Activated CD4-positive, alpha-beta memory T cell treated with anti-CD3 and anti-CD28 coated beads, Interleukin-2, amount 10 ng/mL, durations not matched to agents 7 days and 5 days (primary cell): ENCODE measurements around the gene SLC12A5. TPM values are rescaled to one million over a fixed set of nuclear protein-coding genes. Genes with fewer than 3 reads are reported as not detected.
A peak's percentile ranks its signal among the peaks of the same experiment; 100 is the strongest.

Source experiments
- CTCF ChIA-PET: fragments of 350-600 bp; sonication (Branson Sonifier 250); formaldehyde crosslinking; loops from one replicate; lab custom pipeline; 2021; ENCODE audit warnings: antibody characterized with exemption, inconsistent platforms; lab: Charles Lee
- POLR2A ChIA-PET: fragments of 350-600 bp; sonication (Branson Sonifier 250); formaldehyde crosslinking; loops from one replicate; lab custom pipeline; 2021; ENCODE audit warnings: antibody characterized with exemption; lab: Charles Lee
- DNase-seq: peaks from one replicate; pipeline ENCODE4 v3.0.0-alpha.2; 2020
- H3K27ac Mint-ChIP-seq: one replicate; pipeline ENCODE4 v1.8.0; 2021; ENCODE audit warnings: mild to moderate bottlenecking, mixed read lengths
- H3K27me3 Mint-ChIP-seq: one replicate; pipeline ENCODE4 v1.8.0; 2021; ENCODE audit warnings: mixed read lengths
- H3K36me3 Mint-ChIP-seq: one replicate; pipeline ENCODE4 v1.8.0; 2021; ENCODE audit warnings: low read depth, mixed read lengths
- H3K4me1 Mint-ChIP-seq: one replicate; pipeline ENCODE4 v1.8.0; 2021; ENCODE audit warnings: mixed read lengths
- H3K4me3 Mint-ChIP-seq: one replicate; pipeline ENCODE4 v1.8.0; 2021; ENCODE audit warnings: mild to moderate bottlenecking, mixed read lengths
- H3K9me3 Mint-ChIP-seq: one replicate; pipeline ENCODE4 v1.8.0; 2021; ENCODE audit warnings: mixed read lengths
- total RNA-seq, 2 experiments: library from RNA; stranded (reverse); gene quantifications; one replicate each; pipeline ENCODE4 v1.2.3, GENCODE V29; 2021

Gene SLC12A5
- total RNA-seq, 2 experiments from 2014 or later = 0.53 TPM; not detected in 1

DNA sequence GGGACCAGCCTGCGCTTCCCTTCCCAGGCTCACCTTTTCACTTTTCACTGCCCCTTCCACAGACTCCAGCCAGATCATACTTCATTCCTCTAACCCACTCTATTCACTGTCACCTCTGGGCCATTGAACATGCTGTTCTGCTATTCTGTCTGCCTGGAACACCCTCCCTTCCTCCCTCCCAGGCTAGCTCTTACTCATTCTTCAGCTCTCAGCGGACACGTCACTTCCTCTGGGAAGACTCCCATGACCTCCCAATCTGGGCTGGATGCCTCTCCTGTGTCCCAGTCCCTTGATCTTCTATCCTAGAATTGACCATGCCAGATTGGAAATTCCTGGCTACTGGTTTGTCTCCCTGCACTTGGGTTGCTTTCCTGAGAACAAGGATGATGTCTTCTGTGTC is 5.0 kb downstream of the SLC12A5 start:
- ChIA-PET CTCF (interaction anchor here (3.2 kb wide), 1 partner anchor 11 kb away, joined by 17 read pairs; no protein-coding TSS in a partner anchor), POLR2A (no interaction called here)
- Mint-ChIP-seq H3K4me1 (no peaks in the 10 kb centered on the region), H3K27ac (no peak overlapping the region), H3K4me3 (no peak overlapping the region), H3K9me3 (no peaks in the 10 kb centered on the region), H3K36me3 (no peaks in the 10 kb centered on the region), H3K27me3 (peaks cover 54% of the 10 kb centered on the region)
- DNase-seq = no peak

- ChIA-PET POLR2A (no interaction called here), CTCF (no interaction called here)
- H3K27ac Mint-ChIP-seq = no peak overlapping the region
- H3K4me3 Mint-ChIP-seq = no peak overlapping the region
- H3K36me3 Mint-ChIP-seq = no peaks in the 10 kb centered on the region
- no peaks in the 10 kb centered on the region for H3K9me3 Mint-ChIP-seq
- DNase-seq = no peak
- H3K4me1 Mint-ChIP-seq = no peaks in the 10 kb centered on the region
- H3K27me3 Mint-ChIP-seq = peaks cover 45% of the 10 kb centered on the region
These were observed 6.2 kb downstream of the SLC12A5 start for GRCh38 chr20:46035253-46035652.

DNA sequence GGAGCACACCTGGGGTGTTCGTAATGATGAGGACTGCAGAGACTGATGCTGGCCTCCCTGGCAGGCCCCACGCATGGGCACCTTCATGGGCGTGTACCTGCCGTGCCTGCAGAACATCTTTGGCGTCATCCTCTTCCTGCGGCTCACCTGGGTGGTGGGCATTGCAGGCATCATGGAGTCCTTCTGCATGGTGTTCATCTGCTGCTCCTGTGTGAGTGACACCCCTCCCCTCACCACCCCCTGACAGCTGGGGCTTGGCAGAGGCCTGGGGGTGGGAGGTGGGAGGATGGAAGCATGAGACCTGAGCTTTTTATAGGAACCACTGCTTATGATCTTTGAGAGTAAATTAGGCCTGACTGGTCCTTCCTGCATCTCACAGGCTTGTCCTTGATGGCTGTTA is 6.7 kb downstream of the SLC12A5 start:
- Mint-ChIP-seq H3K4me3 (no peak overlapping the region), H3K27ac (no peak overlapping the region), H3K36me3 (no peaks in the 10 kb centered on the region), H3K4me1 (no peaks in the 10 kb centered on the region), H3K27me3 (peaks cover 42% of the 10 kb centered on the region), H3K9me3 (no peaks in the 10 kb centered on the region)
- CTCF ChIA-PET = no interaction called here
- DNase-seq = no peak
- POLR2A ChIA-PET = no interaction called here

- ChIA-PET CTCF (interaction anchor here (2.5 kb wide), 1 partner anchor 14 kb away, joined by 6 read pairs; no protein-coding TSS in a partner anchor), POLR2A (no interaction called here)
- Mint-ChIP-seq H3K27ac (no peak overlapping the region), H3K27me3 (peaks cover 38% of the 10 kb centered on the region), H3K4me1 (no peaks in the 10 kb centered on the region), H3K9me3 (no peaks in the 10 kb centered on the region), H3K36me3 (no peaks in the 10 kb centered on the region), H3K4me3 (no peak overlapping the region)
- no peak for DNase-seq
These were observed 7.4 kb downstream of the SLC12A5 start for GRCh38 chr20:46036370-46036769.

GRCh38 chr20:46037036-46037435 is 8.0 kb downstream of the SLC12A5 start:
- Mint-ChIP-seq H3K4me1 (no peaks in the 10 kb centered on the region), H3K27me3 (peaks cover 37% of the 10 kb centered on the region), H3K27ac (no peak overlapping the region), H3K9me3 (no peaks in the 10 kb centered on the region), H3K4me3 (no peak overlapping the region), H3K36me3 (no peaks in the 10 kb centered on the region)
- ChIA-PET CTCF (interaction anchor here (2.5 kb wide), 1 partner anchor 14 kb away, joined by 6 read pairs; no protein-coding TSS in a partner anchor), POLR2A (no interaction called here)
- DNase-seq = no peak

DNA sequence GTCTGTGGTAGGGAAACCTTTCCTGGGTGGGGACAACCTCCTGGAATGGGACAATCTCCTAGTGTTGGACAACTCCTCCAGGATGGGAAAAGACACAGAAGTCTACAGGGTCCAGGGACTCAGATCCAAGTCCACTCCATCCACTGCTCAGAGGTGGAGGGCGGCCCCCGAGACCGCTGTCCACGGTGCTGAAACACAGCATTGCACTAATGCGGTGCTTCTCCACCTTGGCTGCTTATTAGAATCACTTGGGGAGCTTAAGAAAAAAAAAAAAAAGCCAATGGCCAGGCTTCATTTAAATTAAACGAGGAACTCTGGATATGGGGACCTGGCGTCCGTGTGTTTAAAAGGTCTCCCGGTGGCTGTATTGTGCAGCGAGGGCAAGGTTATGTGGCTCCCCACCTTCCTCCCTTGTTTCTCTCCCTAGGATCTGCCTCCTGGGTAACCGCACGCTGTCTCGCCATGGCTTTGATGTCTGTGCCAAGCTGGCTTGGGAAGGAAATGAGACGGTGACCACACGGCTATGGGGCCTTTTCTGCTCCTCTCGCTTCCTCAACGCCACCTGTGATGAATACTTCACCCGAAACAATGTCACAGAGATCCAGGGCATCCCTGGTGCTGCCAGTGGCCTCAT is 12.0 kb downstream of the SLC12A5 start:
- Mint-ChIP-seq H3K27me3 (peaks cover 14% of the 10 kb centered on the region), H3K27ac (no peak overlapping the region), H3K4me3 (no peak overlapping the region), H3K36me3 (no peaks in the 10 kb centered on the region), H3K4me1 (no peaks in the 10 kb centered on the region), H3K9me3 (no peaks in the 10 kb centered on the region)
- POLR2A ChIA-PET = no interaction called here
- CTCF ChIA-PET = interaction anchor here (0.6 kb wide), 1 partner anchor 1053 kb away, joined by 3 read pairs; no protein-coding TSS in a partner anchor
- peak; percentile 61 for DNase-seq

DNA sequence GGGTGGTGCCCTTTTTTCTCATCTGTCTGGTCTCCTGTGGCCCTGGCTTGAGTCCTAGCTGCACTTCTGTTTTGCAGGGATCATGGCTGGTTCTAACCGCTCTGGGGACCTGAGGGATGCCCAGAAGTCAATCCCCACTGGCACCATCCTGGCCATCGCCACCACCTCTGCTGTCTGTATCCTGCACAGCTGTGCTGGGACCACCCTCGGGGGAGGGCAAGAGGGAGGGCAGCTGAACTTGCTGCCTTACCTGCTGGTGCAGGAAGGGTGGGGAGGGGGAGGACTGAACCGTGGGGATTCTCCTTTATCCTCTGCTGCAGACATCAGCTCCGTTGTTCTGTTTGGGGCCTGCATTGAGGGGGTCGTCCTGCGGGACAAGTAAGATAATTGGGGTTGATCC is 14.5 kb downstream of the SLC12A5 start:
- peaks cover 12% of the 10 kb centered on the region for H3K27me3 Mint-ChIP-seq
- ChIA-PET CTCF (no interaction called here), POLR2A (no interaction called here)
- no peak overlapping the region for H3K27ac Mint-ChIP-seq
- H3K36me3 Mint-ChIP-seq = no peaks in the 10 kb centered on the region
- no peaks in the 10 kb centered on the region for H3K9me3 Mint-ChIP-seq
- no peak for DNase-seq
- H3K4me3 Mint-ChIP-seq = no peak overlapping the region
- no peaks in the 10 kb centered on the region for H3K4me1 Mint-ChIP-seq

GRCh38 chr20:46044896-46045295 is 15.9 kb downstream of the SLC12A5 start:
- Mint-ChIP-seq H3K9me3 (no peaks in the 10 kb centered on the region), H3K4me1 (no peaks in the 10 kb centered on the region), H3K36me3 (no peaks in the 10 kb centered on the region), H3K27ac (no peak overlapping the region), H3K4me3 (no peak overlapping the region), H3K27me3 (peaks cover 14% of the 10 kb centered on the region)
- POLR2A ChIA-PET = no interaction called here
- DNase-seq = no peak
- CTCF ChIA-PET = no interaction called here

- H3K9me3 Mint-ChIP-seq = no peaks in the 10 kb centered on the region
- no peak overlapping the region for H3K27ac Mint-ChIP-seq
- H3K4me1 Mint-ChIP-seq = no peaks in the 10 kb centered on the region
- no peak for DNase-seq
- no peak overlapping the region for H3K4me3 Mint-ChIP-seq
- no peaks in the 10 kb centered on the region for H3K36me3 Mint-ChIP-seq
- CTCF ChIA-PET = no interaction called here
- POLR2A ChIA-PET = no interaction called here
- peaks cover 11% of the 10 kb centered on the region for H3K27me3 Mint-ChIP-seq
These were observed 17.7 kb downstream of the SLC12A5 start for GRCh38 chr20:46046588-46047310.

DNA sequence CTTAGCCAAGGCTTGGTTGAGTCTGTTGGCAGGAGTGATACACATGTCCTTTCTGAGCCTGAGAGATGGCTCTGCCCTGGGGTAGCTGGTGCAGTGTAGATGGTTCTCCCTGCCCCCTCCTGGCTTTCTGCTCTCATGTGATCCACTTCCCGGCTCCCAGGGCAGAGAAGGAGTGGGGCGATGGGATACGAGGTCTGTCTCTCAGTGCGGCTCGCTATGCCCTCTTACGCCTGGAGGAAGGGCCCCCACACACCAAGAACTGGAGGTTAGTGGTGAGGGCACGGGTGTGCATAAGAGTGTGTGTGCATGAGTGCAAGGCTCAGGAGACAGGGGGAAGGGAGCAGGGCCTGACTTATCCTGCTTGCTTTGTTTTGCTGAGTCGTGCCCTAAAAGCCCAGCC is 18.8 kb downstream of the SLC12A5 start:
- CTCF ChIA-PET = no interaction called here
- DNase-seq = no peak
- Mint-ChIP-seq H3K4me1 (no peaks in the 10 kb centered on the region), H3K27me3 (peaks cover 9% of the 10 kb centered on the region), H3K36me3 (no peaks in the 10 kb centered on the region), H3K9me3 (no peaks in the 10 kb centered on the region), H3K4me3 (no peak overlapping the region), H3K27ac (no peak overlapping the region)
- POLR2A ChIA-PET = no interaction called here

GRCh38 chr20:46049190-46049589 is 20.2 kb downstream of the SLC12A5 start:
- DNase-seq = no peak
- H3K36me3 Mint-ChIP-seq = no peaks in the 10 kb centered on the region
- no peaks in the 10 kb centered on the region for H3K9me3 Mint-ChIP-seq
- no peak overlapping the region for H3K27ac Mint-ChIP-seq
- ChIA-PET CTCF (no interaction called here), POLR2A (no interaction called here)
- no peaks in the 10 kb centered on the region for H3K4me1 Mint-ChIP-seq
- H3K27me3 Mint-ChIP-seq = peaks cover 6% of the 10 kb centered on the region
- H3K4me3 Mint-ChIP-seq = no peak overlapping the region

GRCh38 chr20:46049815-46050214 is 20.8 kb downstream of the SLC12A5 start:
- DNase-seq = no peak
- Mint-ChIP-seq H3K4me1 (no peaks in the 10 kb centered on the region), H3K9me3 (no peaks in the 10 kb centered on the region), H3K27ac (no peak overlapping the region), H3K4me3 (no peak overlapping the region), H3K36me3 (no peaks in the 10 kb centered on the region), H3K27me3 (peaks cover 11% of the 10 kb centered on the region)
- CTCF ChIA-PET = no interaction called here
- POLR2A ChIA-PET = no interaction called here

DNA sequence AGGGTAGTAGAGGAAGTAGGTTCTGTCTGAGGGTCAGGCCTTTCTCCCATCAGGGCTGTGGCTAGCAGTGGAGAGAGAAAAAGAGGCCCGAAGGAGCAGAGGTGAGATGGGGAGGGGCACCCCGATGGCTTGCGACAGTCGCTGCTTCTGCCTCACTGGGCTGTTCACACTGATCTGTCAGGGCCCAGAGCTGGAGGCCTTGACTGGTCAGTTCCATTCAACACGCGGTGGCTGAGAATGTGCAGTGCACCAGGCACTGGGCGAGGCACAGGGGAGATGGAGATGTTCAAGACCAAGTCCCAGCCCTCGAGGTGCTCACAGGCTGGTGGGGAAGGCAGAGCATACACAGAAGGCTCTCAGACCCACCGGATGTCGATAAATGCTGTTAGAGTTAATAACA is 21.4 kb downstream of the SLC12A5 start:
- H3K27me3 Mint-ChIP-seq = peaks cover 17% of the 10 kb centered on the region
- H3K36me3 Mint-ChIP-seq = no peaks in the 10 kb centered on the region
- H3K4me1 Mint-ChIP-seq = no peaks in the 10 kb centered on the region
- no peak overlapping the region for H3K4me3 Mint-ChIP-seq
- ChIA-PET CTCF (no interaction called here), POLR2A (no interaction called here)
- DNase-seq = no peak
- no peaks in the 10 kb centered on the region for H3K9me3 Mint-ChIP-seq
- no peak overlapping the region for H3K27ac Mint-ChIP-seq

GRCh38 chr20:46050885-46051284 is 21.9 kb downstream of the SLC12A5 start:
- H3K9me3 Mint-ChIP-seq = no peaks in the 10 kb centered on the region
- H3K27ac Mint-ChIP-seq = no peak overlapping the region
- DNase-seq = no peak
- ChIA-PET CTCF (no interaction called here), POLR2A (no interaction called here)
- peaks cover 21% of the 10 kb centered on the region for H3K27me3 Mint-ChIP-seq
- H3K36me3 Mint-ChIP-seq = no peaks in the 10 kb centered on the region
- H3K4me3 Mint-ChIP-seq = no peak overlapping the region
- H3K4me1 Mint-ChIP-seq = no peaks in the 10 kb centered on the region
